T-cell (primary cell): Measurements from ENCODE around the gene NOTCH1. TPM values are rescaled to one million over a fixed set of nuclear protein-coding genes. Genes with fewer than 3 reads are reported as not detected.

Experiments used
- ATAC-seq, 4 experiments: fragments of 200-7000 bp in 3 of 4; fragments of 150-1000 bp in 1 of 4; cut with Tn5 transposase; replicated peaks in 1 of 4; 1 replicate in 3 of 4; 2 replicates in 1 of 4; pipeline ENCODE4 v1.10.0; 2021; ENCODE audit warnings: moderate library complexity in 3 of 4, mild to moderate bottlenecking in 2 of 4, moderate number of reproducible peaks in 1 of 4
- CTCF ChIA-PET, 2 donors: fragments of 300-600 bp; sonication (Branson Sonifier 250); formaldehyde crosslinking; loops; one replicate each; lab custom pipeline; 2022; ENCODE audit warnings: antibody characterized with exemption in 2 of 2; lab: Charles Lee
- POLR2A ChIA-PET, 2 donors: fragments of 300-600 bp; sonication (Branson Sonifier 250); formaldehyde crosslinking; loops; one replicate each; lab custom pipeline; 2022; ENCODE audit warnings: antibody characterized with exemption in 2 of 2; lab: Charles Lee
- DNase-seq, 35 experiments: peaks; one replicate each; pipeline versions ENCODE4 v3.0.0 to v3.0.0-alpha.2; 2013 to 2023
- H3K27ac ChIP-seq: one replicate; pipeline ENCODE4 v1.5.1; 2013; ENCODE audit warnings: low read length
- H3K27me3 ChIP-seq, 2 experiments: replicated peaks in 1 of 2; 1 replicate in 1 of 2; 2 replicates in 1 of 2; pipeline versions ENCODE4 v1.6.1 to v1.7.0; 2013; ENCODE audit warnings: low read length in 1 of 2, mixed read lengths in 1 of 2; ENCODE audit not compliant: control insufficient read depth in 2 of 2, insufficient read depth in 2 of 2; ENCODE audit errors: extremely low read depth in 1 of 2
- H3K36me3 ChIP-seq, 2 donors: 1 replicate in 1 of 2; 2 replicates in 1 of 2; pipeline versions ENCODE4 v1.6.1 to v1.7.0; 2013; ENCODE audit warnings: low read length in 1 of 2; ENCODE audit not compliant: control insufficient read depth in 2 of 2, insufficient read depth in 1 of 2; ENCODE audit errors: extremely low read depth in 1 of 2
- H3K4me1 ChIP-seq, 2 experiments: 1 replicate in 1 of 2; 2 replicates in 1 of 2; pipeline versions ENCODE4 v1.6.1 to v1.7.0; 2013; ENCODE audit warnings: low read length in 2 of 2, mixed read lengths in 1 of 2; ENCODE audit not compliant: insufficient read depth in 2 of 2, control insufficient read depth in 1 of 2; ENCODE audit errors: extremely low read depth in 1 of 2
- H3K4me3 ChIP-seq, 2 donors: 1 replicate in 1 of 2; 2 replicates in 1 of 2; pipeline versions ENCODE4 v1.5.1 to v1.7.0; 2013; ENCODE audit warnings: mild to moderate bottlenecking in 2 of 2, low read length in 1 of 2, moderate library complexity in 1 of 2; ENCODE audit not compliant: control insufficient read depth in 1 of 2; ENCODE audit errors: extremely low read depth in 1 of 2
- H3K9me3 ChIP-seq: 2 replicates; pipeline ENCODE4 v1.7.0; 2013
- H3K27ac Mint-ChIP-seq, 2 donors: one replicate each; pipeline ENCODE4 v1.8.0; 2020 to 2021; ENCODE audit warnings: mild to moderate bottlenecking in 2 of 2, mixed read lengths in 2 of 2
- H3K27me3 Mint-ChIP-seq, 2 donors: one replicate each; pipeline ENCODE4 v1.8.0; 2021 to 2022; ENCODE audit warnings: mixed read lengths in 2 of 2
- H3K36me3 Mint-ChIP-seq: one replicate; pipeline ENCODE4 v1.8.0; 2021; ENCODE audit warnings: mixed read lengths
- H3K4me1 Mint-ChIP-seq, 3 donors: one replicate each; pipeline ENCODE4 v1.8.0; 2020 to 2022; ENCODE audit warnings: mixed read lengths in 3 of 3, mild to moderate bottlenecking in 1 of 3
- H3K4me3 Mint-ChIP-seq, 3 donors: one replicate each; pipeline ENCODE4 v1.8.0; 2020 to 2022; ENCODE audit warnings: mild to moderate bottlenecking in 3 of 3, mixed read lengths in 3 of 3, moderate library complexity in 3 of 3
- H3K9me3 Mint-ChIP-seq, 3 donors: one replicate each; pipeline ENCODE4 v1.8.0; 2020 to 2022; ENCODE audit warnings: mixed read lengths in 3 of 3
- WGBS: methylation state at CpG from one replicate; pipeline ENCODE4 v1.1.5; 2013; ENCODE audit warnings: missing lambda C conversion rate; ENCODE audit not compliant: insufficient coverage; 5-methylcytosine and 5-hydroxymethylcytosine counted together
- total RNA-seq, 35 experiments: library from RNA in 6 of 35; stranded (reverse) in 6 of 35; fragments of 120-200 nt in 1 of 35; gene quantifications; one replicate each; pipeline versions ENCODE4 v1.2.1 to v1.2.4 and lab custom pipeline; 2013 to 2026

Gene NOTCH1
- total RNA-seq, 5 donors from 2014 or later (not counting 1 experiment from before 2014, with no cell fraction given), result 50.1 to 96.1 (median 84.1) TPM

GRCh38 chr9:136565086-136565714, 19.4 kb upstream of the NOTCH1 start:
- Mint-ChIP-seq H3K27ac (no peak overlapping the region), H3K36me3 (no peaks in the 10 kb centered on the region), H3K9me3 (no peaks in the 10 kb centered on the region), H3K4me3 (no peak overlapping the region), H3K4me1 (no peaks in the 10 kb centered on the region), H3K27me3 (peaks cover 0 to 2% of the 10 kb centered on the region in 2 donors)
- Histone ChIP-seq H3K9me3 (no peaks in the 10 kb centered on the region), H3K36me3 (no peaks in the 10 kb centered on the region), H3K27ac (no peak overlapping the region), H3K27me3 (peaks cover 0 to 20% of the 10 kb centered on the region in 2 experiments), H3K4me3 (no peak overlapping the region), H3K4me1 (peaks cover 2 to 10% of the 10 kb centered on the region in 2 experiments)
- CTCF ChIA-PET, result interaction anchor here in 1 of 2 donors (0.6 kb wide), 1 partner anchor 77 kb away, joined by 6 read pairs; no protein-coding TSS in a partner anchor
- DNase-seq (no peak), ATAC-seq (no peak)
- WGBS, result 88% methylated on average over 27 of the region's 28 CpGs
- POLR2A ChIA-PET, result interaction anchor here in 1 of 2 donors (0.5 kb wide), 1 partner anchor 930 kb away, joined by 3 read pairs; no protein-coding TSS in a partner anchor

- Mint-ChIP-seq H3K4me1 (no peaks in the 10 kb centered on the region), H3K9me3 (no peaks in the 10 kb centered on the region), H3K27ac (no peak overlapping the region), H3K4me3 (no peak overlapping the region), H3K27me3 (peaks cover 0 to 2% of the 10 kb centered on the region in 2 donors), H3K36me3 (no peaks in the 10 kb centered on the region)
- Histone ChIP-seq H3K27ac (no peak overlapping the region), H3K4me3 (no peak overlapping the region), H3K36me3 (no peaks in the 10 kb centered on the region), H3K9me3 (no peaks in the 10 kb centered on the region), H3K4me1 (peaks cover 2 to 10% of the 10 kb centered on the region in 2 experiments), H3K27me3 (peaks cover 0 to 20% of the 10 kb centered on the region in 2 experiments)
- DNase-seq, result peak in 2 of 35 experiments; percentile 13 to 49
- WGBS, result 79% methylated on average over 21 of the region's 21 CpGs
- ATAC-seq, result no peak
- ChIA-PET CTCF (interaction anchor here in 1 of 2 donors (0.6 kb wide), 1 partner anchor 78 kb away, joined by 6 read pairs; no protein-coding TSS in a partner anchor), POLR2A (no interaction called here)
Measured at GRCh38 chr9:136564379-136564988, 18.6 kb upstream of the NOTCH1 start.

- no peak overlapping the region for H3K27ac ChIP-seq
- no peak overlapping the region for H3K4me3 Mint-ChIP-seq
- CTCF ChIA-PET, result no interaction called here
- H3K9me3 ChIP-seq, result no peaks in the 10 kb centered on the region
- no peak overlapping the region for H3K4me3 ChIP-seq
- WGBS, result 76% methylated on average over 17 of the region's 19 CpGs
- no peaks in the 10 kb centered on the region for H3K36me3 ChIP-seq
- POLR2A ChIA-PET, result no interaction called here
- H3K36me3 Mint-ChIP-seq, result no peaks in the 10 kb centered on the region
- DNase-seq (no peak), ATAC-seq (no peak)
- H3K27ac Mint-ChIP-seq, result no peak overlapping the region
- H3K27me3 ChIP-seq, result peaks cover 0 to 20% of the 10 kb centered on the region in 2 experiments
- H3K4me1 ChIP-seq, result peaks cover 2 to 10% of the 10 kb centered on the region in 2 experiments
- H3K9me3 Mint-ChIP-seq, result peaks cover 0 to 3% (median 0%) of the 10 kb centered on the region in 3 donors
- H3K27me3 Mint-ChIP-seq, result peaks cover 0 to 2% of the 10 kb centered on the region in 2 donors
- H3K4me1 Mint-ChIP-seq, result peaks cover 0 to under 1% (median under 1%) of the 10 kb centered on the region in 3 donors
Measured at GRCh38 chr9:136563646-136564325, 17.9 kb upstream of the NOTCH1 start.

GRCh38 chr9:136562746-136563495, 17.1 kb upstream of the NOTCH1 start:
- H3K27me3 ChIP-seq, result peaks cover 0 to 20% of the 10 kb centered on the region in 2 experiments
- peaks cover 7 to 10% of the 10 kb centered on the region in 2 experiments for H3K4me1 ChIP-seq
- no peak overlapping the region for H3K27ac Mint-ChIP-seq
- H3K9me3 ChIP-seq, result no peaks in the 10 kb centered on the region
- H3K27ac ChIP-seq, result no peak overlapping the region
- H3K36me3 ChIP-seq, result no peaks in the 10 kb centered on the region
- DNase-seq (peak in 2 of 35 experiments; percentile 31 to 32), ATAC-seq (peak in 3 of 4 experiments; percentile 26 to 80 (median 36))
- 35% methylated on average over 21 of the region's 24 CpGs for WGBS
- no peak overlapping the region for H3K4me3 ChIP-seq
- H3K4me3 Mint-ChIP-seq, result no peak overlapping the region
- peaks cover 0 to 2% of the 10 kb centered on the region in 2 donors for H3K27me3 Mint-ChIP-seq
- CTCF ChIA-PET, result no interaction called here
- no peaks in the 10 kb centered on the region for H3K36me3 Mint-ChIP-seq
- H3K4me1 Mint-ChIP-seq, result peaks cover 3 to 6% (median 6%) of the 10 kb centered on the region in 3 donors
- POLR2A ChIA-PET, result no interaction called here
- H3K9me3 Mint-ChIP-seq, result peaks cover 0 to 6% (median 0%) of the 10 kb centered on the region in 3 donors

- no peak for ATAC-seq
- no peak overlapping the region for H3K27ac ChIP-seq
- H3K4me1 ChIP-seq, result peaks cover 7 to 10% of the 10 kb centered on the region in 2 experiments
- H3K27me3 ChIP-seq, result peaks cover 0 to 20% of the 10 kb centered on the region in 2 experiments
- 96% methylated on average over 5 of the region's 23 CpGs for WGBS
- Mint-ChIP-seq H3K4me3 (no peak overlapping the region), H3K36me3 (no peaks in the 10 kb centered on the region), H3K4me1 (peaks cover 3 to 6% (median 6%) of the 10 kb centered on the region in 3 donors), H3K9me3 (peaks cover 0 to 6% (median 0%) of the 10 kb centered on the region in 3 donors), H3K27me3 (peaks cover 0 to 2% of the 10 kb centered on the region in 2 donors), H3K27ac (no peak overlapping the region)
- no peaks in the 10 kb centered on the region for H3K36me3 ChIP-seq
- H3K9me3 ChIP-seq, result no peaks in the 10 kb centered on the region
- no peak overlapping the region for H3K4me3 ChIP-seq
- DNase-seq, result no peak
- ChIA-PET POLR2A (no interaction called here), CTCF (no interaction called here)
Measured at GRCh38 chr9:136561779-136562178, 15.9 kb upstream of the NOTCH1 start.
